ENCODE data around the gene ZNF33B. TPM values are rescaled to one million over a fixed set of nuclear protein-coding genes. Genes with fewer than 3 reads are reported as not detected.

ZNF33B gene
- polyA plus RNA-seq, 3 donors = 38.7 to 47.8 (median 47.1) TPM

DNA sequence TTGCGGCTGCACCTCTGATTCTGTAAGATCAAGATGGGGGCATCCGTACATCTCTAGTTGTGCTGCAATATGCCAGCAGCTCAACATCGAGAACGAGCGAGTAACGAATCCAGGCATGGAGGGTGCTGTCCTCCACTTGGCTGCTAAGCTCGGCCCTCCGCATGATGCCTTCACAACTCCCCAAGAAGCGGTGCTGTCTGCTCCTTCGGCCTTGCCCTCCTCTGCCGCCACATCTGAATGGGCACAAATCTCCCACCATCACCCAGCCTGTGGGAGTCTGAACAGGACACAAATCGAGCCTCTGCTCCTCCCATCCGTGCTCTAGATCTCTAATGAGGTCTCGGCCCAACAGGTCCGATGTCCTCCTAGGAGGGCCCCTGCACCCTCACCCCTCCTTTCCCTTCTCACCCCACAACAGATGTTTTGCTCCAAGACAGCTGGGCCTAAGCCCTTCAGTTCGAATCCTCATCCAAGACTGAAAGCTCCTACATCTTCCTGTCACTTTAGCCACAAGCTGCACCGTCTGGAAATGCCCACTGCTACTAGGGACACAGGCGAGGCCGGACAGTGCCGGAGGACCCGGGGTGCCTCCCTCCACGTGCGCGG is 86.7 kb downstream of the ZNF33B start:
- no peak for DNase-seq (ENCODE audit: extremely low read depth in 1 of 11, low read depth in 9 of 11, low spot score in 4 of 11)

DNA sequence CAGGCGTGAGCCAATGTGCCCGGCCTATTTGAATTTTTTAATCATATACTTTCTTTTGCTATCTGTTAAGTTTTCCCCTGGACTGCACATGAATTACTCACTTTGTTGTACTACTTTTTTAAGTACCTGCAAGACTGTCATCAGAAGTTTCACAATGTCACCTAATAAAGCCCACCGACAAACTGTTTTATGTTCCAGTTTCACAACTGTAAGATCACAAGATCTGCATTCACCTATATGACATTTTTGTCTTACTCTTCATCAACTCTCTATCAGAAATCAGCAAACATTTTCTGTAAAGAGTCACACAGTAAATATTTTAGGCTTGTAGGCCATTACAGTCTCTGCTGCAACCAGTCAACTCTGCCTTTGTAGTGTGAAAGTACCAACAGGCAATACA is 88.5 kb downstream of the ZNF33B start:
- no peak for DNase-seq (ENCODE audit: extremely low read depth in 1 of 11, low read depth in 9 of 11, low spot score in 4 of 11)

DNA sequence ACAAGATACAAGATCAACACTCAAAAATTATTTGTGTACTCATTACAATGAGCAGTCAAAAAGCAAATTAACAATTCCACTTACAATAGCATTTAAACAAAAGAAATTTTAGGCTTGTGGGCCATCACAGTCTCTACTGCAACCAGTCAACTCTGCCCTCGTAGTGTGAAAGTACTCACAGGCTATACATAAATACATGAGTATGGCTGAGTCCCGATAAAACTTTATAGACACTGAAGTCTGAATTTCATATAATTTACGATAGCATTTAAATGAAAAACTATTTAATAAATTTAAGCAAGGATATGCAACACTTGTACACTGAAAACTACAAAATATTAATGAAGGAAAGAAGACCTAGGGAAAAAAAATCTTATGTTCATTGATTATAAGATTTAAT is 90.1 kb downstream of the ZNF33B start:
- DNase-seq (ENCODE audit: extremely low read depth in 1 of 11, low read depth in 9 of 11, low spot score in 4 of 11) = no peak

DNA sequence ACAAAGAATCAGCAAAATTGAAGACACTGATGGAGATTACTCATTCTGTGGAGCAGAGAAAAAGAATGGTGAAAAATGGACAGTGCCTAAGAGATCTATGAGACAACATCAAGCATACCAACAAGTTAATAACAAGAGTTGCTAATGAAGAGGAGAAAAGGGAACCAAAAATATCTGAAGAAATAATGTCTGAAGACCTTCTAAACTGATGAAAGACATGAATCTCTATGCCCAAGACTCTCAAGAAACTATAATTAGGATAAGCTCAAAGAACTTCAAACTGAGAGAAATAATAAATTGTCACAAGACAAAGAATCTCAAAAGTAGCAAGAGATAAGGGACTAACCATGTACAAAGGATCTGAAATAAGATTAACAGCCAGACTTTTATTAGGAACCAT is 93.4 kb downstream of the ZNF33B start:
- no peak for DNase-seq (ENCODE audit: extremely low read depth in 1 of 11, low read depth in 9 of 11, low spot score in 4 of 11)

DNA sequence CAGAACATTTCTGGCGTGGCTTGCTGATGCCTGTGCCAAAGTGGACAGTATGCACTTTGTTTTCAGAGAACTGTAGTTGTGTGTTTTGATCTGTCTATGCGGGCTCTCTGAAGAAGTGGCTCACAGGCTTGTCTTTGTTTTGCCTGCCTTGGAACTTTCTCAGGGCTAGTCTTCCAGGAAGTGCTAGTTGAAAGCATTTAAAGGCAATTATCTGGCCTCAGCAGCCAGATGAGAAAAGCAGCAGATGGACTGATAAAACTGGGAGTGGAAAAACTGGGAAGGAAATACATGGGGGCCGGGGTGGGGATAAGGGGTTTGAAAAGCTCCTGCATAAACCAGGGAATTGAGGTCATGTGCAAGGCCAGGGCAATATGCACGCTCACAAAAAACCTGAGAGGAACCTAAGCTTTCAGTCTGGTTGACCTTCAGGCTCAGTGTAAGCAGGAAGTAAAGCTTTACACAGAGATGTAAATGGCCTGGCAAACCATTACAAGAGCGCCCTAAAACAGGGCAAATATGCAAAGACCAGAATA is 94.5 kb downstream of the ZNF33B start:
- DNase-seq (ENCODE audit: extremely low read depth in 1 of 11, low read depth in 9 of 11, low spot score in 4 of 11) = no peak

Other genes with a start within 250 kb of the ZNF33B start
- gene BMS1, start 144.2 kb upstream of the ZNF33B start, polyA plus RNA-seq (ENCODE audit: insufficient read length in 3 of 3) = 10 to 100 TPM; 21.1 to 26.3 (median 24.5) TPM